NCI-H69 (cell line): ENCODE measurements around the gene CYTH4.
"Not testable (repeated sequence)": the region's sequence is repeated elsewhere in the genome, so short reads cannot be mapped to it uniquely, and the experiment has no call there.

Experiments used
- DNase-seq: peaks from one replicate; lab custom pipeline; 2025; lab: John Stamatoyannopoulos, UW

Gene CYTH4

GRCh38 chr22:37248251-37248650 is 34.1 kb upstream of the CYTH4 start:
- no peak for DNase-seq

- peak; percentile 12 for DNase-seq
Observed at GRCh38 chr22:37249986-37250385, 32.3 kb upstream of the CYTH4 start.

- DNase-seq, result not testable (repeated sequence)
Observed at GRCh38 chr22:37251836-37252235, 30.5 kb upstream of the CYTH4 start.

GRCh38 chr22:37253126-37253660 is 29.1 kb upstream of the CYTH4 start:
- no peak for DNase-seq

- DNase-seq, result no peak
Observed at GRCh38 chr22:37254209-37254866, 28.0 kb upstream of the CYTH4 start.

GRCh38 chr22:37254867-37255233 is 27.5 kb upstream of the CYTH4 start:
- no peak for DNase-seq

- DNase-seq, result no peak
Observed at GRCh38 chr22:37255558-37256006, 26.7 kb upstream of the CYTH4 start.

- DNase-seq, result no peak
Observed at GRCh38 chr22:37256075-37256726, 26.1 kb upstream of the CYTH4 start.

- no peak for DNase-seq
Observed at GRCh38 chr22:37258005-37258752, 24.1 kb upstream of the CYTH4 start.

GRCh38 chr22:37258753-37259401 is 23.4 kb upstream of the CYTH4 start:
- DNase-seq, result no peak

- DNase-seq, result peak; percentile 12
Observed at GRCh38 chr22:37259540-37260029, 22.7 kb upstream of the CYTH4 start.

- no peak for DNase-seq
Observed at GRCh38 chr22:37260155-37260795, 22.0 kb upstream of the CYTH4 start.

GRCh38 chr22:37260901-37261336 is 21.4 kb upstream of the CYTH4 start:
- peak; percentile 58 for DNase-seq

GRCh38 chr22:37262346-37262745 is 20.0 kb upstream of the CYTH4 start:
- DNase-seq, result no peak

GRCh38 chr22:37263966-37264887 is 18.1 kb upstream of the CYTH4 start:
- DNase-seq, result no peak

GRCh38 chr22:37266581-37267134 is 15.7 kb upstream of the CYTH4 start:
- DNase-seq, result no peak

GRCh38 chr22:37267135-37267587 is 15.1 kb upstream of the CYTH4 start:
- peak; percentile 54 for DNase-seq

- DNase-seq, result no peak
Observed at GRCh38 chr22:37267661-37268413, 14.5 kb upstream of the CYTH4 start.
